Mesothelial cell of epicardium (in vitro differentiated cells): ENCODE data around the gene TMEM150C. TPM values are rescaled to one million over a fixed set of nuclear protein-coding genes. Genes with fewer than 3 reads are reported as not detected.
"Not testable (repeated sequence)": the region's sequence is repeated elsewhere in the genome, so short reads cannot be mapped to it uniquely, and the experiment has no call there.

Source experiments
- DNase-seq, 2 experiments: peaks; one replicate each; pipeline ENCODE4 v3.0.0; 2021; ENCODE audit warnings: low spot score in 2 of 2; ENCODE audit not compliant: unreplicated experiment in 2 of 2
- H3K27ac Mint-ChIP-seq: 2 replicates; pipeline ENCODE4 v1.8.0; 2021; ENCODE audit warnings: mixed read lengths
- H3K27me3 Mint-ChIP-seq: 2 replicates; pipeline ENCODE4 v1.8.0; 2021; ENCODE audit warnings: low read depth, mixed read lengths
- H3K36me3 Mint-ChIP-seq: 2 replicates; pipeline ENCODE4 v1.8.0; 2021; ENCODE audit warnings: mixed read lengths
- H3K4me1 Mint-ChIP-seq: 2 replicates; pipeline ENCODE4 v1.8.0; 2021; ENCODE audit warnings: mixed read lengths
- H3K4me3 Mint-ChIP-seq: 2 replicates; pipeline ENCODE4 v1.8.0; 2021; ENCODE audit warnings: mild to moderate bottlenecking, moderate library complexity, mixed read lengths
- H3K9me3 Mint-ChIP-seq: 2 replicates; pipeline ENCODE4 v1.8.0; 2021; ENCODE audit warnings: mixed read lengths
- CTCF ChIP-seq: fragments of 200-600 bp; sonication (generic); IDR thresholded peaks from one replicate; pipeline ENCODE4 v1.5.0; 2021; ENCODE audit warnings: antibody characterized with exemption; ENCODE audit not compliant: unreplicated experiment
- total RNA-seq: library from RNA; stranded (reverse); gene quantifications from 3 replicates; pipeline ENCODE4 v1.2.1, GENCODE V29; 2021

TMEM150C gene
- total RNA-seq, 1 donor from 2014 or later, result 4.3 TPM

DNA sequence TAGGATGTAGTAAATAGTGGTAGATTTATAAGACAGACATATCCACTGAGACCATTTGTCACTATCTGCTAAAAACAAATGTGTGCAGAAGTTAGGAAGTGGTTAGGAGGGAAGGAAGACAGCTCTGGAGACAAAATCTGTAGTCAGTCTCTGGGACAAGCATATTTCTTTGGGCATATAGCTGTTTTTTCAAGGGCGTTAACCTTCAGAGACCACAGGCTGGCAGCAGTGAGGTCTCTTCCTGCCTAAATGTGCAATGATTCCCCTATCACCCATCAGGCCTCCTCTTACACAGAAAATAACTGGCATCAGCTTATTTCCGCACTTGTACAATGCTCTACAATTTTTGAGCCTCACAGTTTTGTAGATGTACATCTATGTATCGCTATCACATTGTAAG lies 6.5 kb downstream of the TMEM150C start:
- Mint-ChIP-seq H3K9me3 (peaks cover 4% of the 10 kb centered on the region), H3K27me3 (peaks cover 6% of the 10 kb centered on the region), H3K36me3 (no peaks in the 10 kb centered on the region), H3K4me1 (peaks cover 2% of the 10 kb centered on the region), H3K27ac (no peak overlapping the region), H3K4me3 (no peak overlapping the region)
- no peak for TF ChIP-seq CTCF
- DNase-seq, result no peak

DNA sequence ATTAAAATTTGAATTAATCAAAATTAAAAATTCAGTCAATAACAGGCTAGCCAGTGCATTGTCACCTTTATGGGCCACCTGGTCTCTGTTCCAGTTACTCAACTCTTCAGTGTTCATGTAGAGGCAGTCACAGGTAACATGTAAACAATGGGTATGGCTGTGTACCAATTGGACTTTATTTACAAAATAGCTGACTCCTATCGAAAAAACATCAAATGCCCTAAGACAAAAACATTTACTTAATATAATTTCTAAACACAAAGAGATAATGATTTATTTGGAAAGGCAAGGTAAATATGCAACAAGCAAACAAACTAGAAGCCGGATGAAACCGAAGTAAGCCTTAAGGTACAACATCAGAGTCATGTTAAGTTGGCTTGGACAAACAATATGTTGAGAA lies 8.8 kb downstream of the TMEM150C start:
- H3K4me3 Mint-ChIP-seq, result no peak overlapping the region
- H3K27ac Mint-ChIP-seq, result no peak overlapping the region
- H3K9me3 Mint-ChIP-seq, result peaks cover 14% of the 10 kb centered on the region
- no peak for DNase-seq
- H3K27me3 Mint-ChIP-seq, result no peaks in the 10 kb centered on the region
- no peaks in the 10 kb centered on the region for H3K36me3 Mint-ChIP-seq
- no peak for TF ChIP-seq CTCF
- H3K4me1 Mint-ChIP-seq, result no peaks in the 10 kb centered on the region

GRCh38 chr4:82551734-82552133 lies 10.1 kb downstream of the TMEM150C start:
- TF ChIP-seq CTCF, result no peak
- no peaks in the 10 kb centered on the region for H3K4me1 Mint-ChIP-seq
- H3K36me3 Mint-ChIP-seq, result peaks cover 2% of the 10 kb centered on the region
- DNase-seq, result no peak
- H3K4me3 Mint-ChIP-seq, result no peak overlapping the region
- peaks cover 19% of the 10 kb centered on the region for H3K9me3 Mint-ChIP-seq
- no peak overlapping the region for H3K27ac Mint-ChIP-seq
- no peaks in the 10 kb centered on the region for H3K27me3 Mint-ChIP-seq

DNA sequence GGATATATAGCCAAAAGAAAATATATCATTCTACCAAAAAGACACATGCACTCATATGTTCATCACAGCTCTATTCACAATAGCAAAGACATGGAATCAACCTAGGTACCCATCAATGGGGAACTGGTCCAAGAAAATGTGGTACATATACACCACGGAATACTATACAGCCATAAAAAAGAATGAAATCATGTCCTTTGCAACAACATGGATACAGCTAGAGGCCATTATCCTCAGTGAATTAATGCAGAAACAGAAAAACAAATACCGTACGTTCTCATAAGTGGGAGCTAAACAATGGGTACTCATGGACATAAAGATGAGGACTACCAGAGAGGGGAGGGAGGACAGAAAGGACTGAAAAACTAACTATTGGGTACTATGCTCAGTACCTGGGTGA lies 13.9 kb downstream of the TMEM150C start:
- H3K9me3 Mint-ChIP-seq, result peaks cover 24% of the 10 kb centered on the region
- not testable (repeated sequence) for H3K4me3 Mint-ChIP-seq, DNase-seq, H3K4me1 Mint-ChIP-seq, H3K27me3 Mint-ChIP-seq, H3K36me3 Mint-ChIP-seq, H3K27ac Mint-ChIP-seq

GRCh38 chr4:82543131-82543530 lies 18.7 kb downstream of the TMEM150C start:
- peaks cover 10% of the 10 kb centered on the region for H3K9me3 Mint-ChIP-seq
- H3K27ac Mint-ChIP-seq, result no peak overlapping the region
- peaks cover 2% of the 10 kb centered on the region for H3K36me3 Mint-ChIP-seq
- H3K27me3 Mint-ChIP-seq, result no peaks in the 10 kb centered on the region
- peaks cover 9% of the 10 kb centered on the region for H3K4me1 Mint-ChIP-seq
- DNase-seq, result no peak
- no peak for TF ChIP-seq CTCF
- no peak overlapping the region for H3K4me3 Mint-ChIP-seq

DNA sequence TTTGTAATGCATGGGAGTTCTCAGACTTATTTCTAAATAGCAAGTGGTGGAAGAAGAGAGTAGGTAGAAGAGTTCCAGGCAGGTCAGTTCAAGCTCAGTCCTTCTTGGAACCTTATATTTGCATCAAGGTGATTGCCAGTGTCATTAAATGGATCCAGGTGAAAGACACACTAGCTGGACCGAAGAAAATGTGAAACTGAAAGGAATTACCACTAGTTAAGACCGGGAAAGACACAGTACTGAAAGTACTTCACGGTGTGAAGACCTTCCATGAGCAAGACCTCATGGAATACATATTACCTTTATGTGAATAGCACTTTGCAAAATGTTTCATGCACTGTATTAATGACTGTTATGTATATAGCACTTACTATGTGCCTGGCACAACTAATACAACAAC lies 19.1 kb downstream of the TMEM150C start:
- Mint-ChIP-seq H3K27me3 (no peaks in the 10 kb centered on the region), H3K27ac (no peak overlapping the region), H3K9me3 (peaks cover 7% of the 10 kb centered on the region), H3K4me1 (peaks cover 9% of the 10 kb centered on the region), H3K36me3 (peaks cover 2% of the 10 kb centered on the region), H3K4me3 (no peak overlapping the region)
- no peak for TF ChIP-seq CTCF
- no peak for DNase-seq
